Adipocyte (in vitro differentiated cells): ENCODE measurements around the gene MFSD2A.
"Not testable (repeated sequence)": the region's sequence is repeated elsewhere in the genome, so short reads cannot be mapped to it uniquely, and the experiment has no call there.

Experiments used
- DNase-seq: peaks from one replicate; pipeline ENCODE4 v3.0.0-alpha.2; 2015; ENCODE audit warnings: low read depth
- H3K27me3 ChIP-seq: replicated peaks from 2 replicates; pipeline ENCODE4 v1.7.0; 2013; ENCODE audit warnings: mild to moderate bottlenecking, low read length, moderate library complexity; ENCODE audit not compliant: control insufficient read depth, insufficient read depth
- H3K36me3 ChIP-seq: 2 replicates; pipeline ENCODE4 v1.7.0; 2013; ENCODE audit warnings: low read length, mild to moderate bottlenecking, moderate library complexity; ENCODE audit not compliant: control insufficient read depth, insufficient read depth, severe bottlenecking
- H3K4me1 ChIP-seq: 2 replicates; pipeline ENCODE4 v1.7.0; 2013; ENCODE audit warnings: mild to moderate bottlenecking, low read length, moderate library complexity; ENCODE audit not compliant: control insufficient read depth, insufficient read depth
- H3K4me3 ChIP-seq: 2 replicates; pipeline ENCODE4 v1.7.0; 2013; ENCODE audit warnings: mild to moderate bottlenecking, low read length, moderate library complexity
- H3K9ac ChIP-seq: 2 replicates; pipeline ENCODE4 v1.7.0; 2013; ENCODE audit warnings: mild to moderate bottlenecking, low read length, moderate library complexity
- H3K9me3 ChIP-seq: 2 replicates; pipeline ENCODE4 v1.7.0; 2013; ENCODE audit warnings: mild to moderate bottlenecking, low read length, moderate library complexity; ENCODE audit not compliant: control insufficient read depth

The MFSD2A gene

DNA sequence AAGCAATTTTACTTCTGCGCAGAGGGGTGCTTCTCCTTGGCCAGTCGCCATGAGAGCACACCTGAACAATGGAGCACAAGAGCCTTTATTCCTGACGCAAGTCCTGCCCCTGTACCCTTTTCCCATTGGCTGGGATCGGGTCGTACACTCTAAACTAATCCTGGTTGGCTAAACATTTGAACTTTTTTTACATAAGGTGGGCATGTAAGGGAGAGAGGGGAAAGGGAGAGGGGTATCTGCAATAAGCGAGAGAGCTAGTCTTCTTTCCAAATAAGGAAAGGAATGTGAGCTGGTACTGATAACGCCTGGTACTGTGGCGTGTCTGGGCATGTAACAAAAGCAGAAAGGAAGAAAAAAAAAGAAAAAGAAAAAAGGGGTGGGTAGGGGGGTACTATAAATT, 21.8 kb downstream of the MFSD2A start:
- Histone ChIP-seq H3K4me3 (no peak overlapping the region), H3K27me3 (no peaks in the 10 kb centered on the region), H3K9ac (no peak overlapping the region), H3K4me1 (peaks cover 4% of the 10 kb centered on the region), H3K9me3 (no peaks in the 10 kb centered on the region), H3K36me3 (no peaks in the 10 kb centered on the region)
- DNase-seq = no peak

DNA sequence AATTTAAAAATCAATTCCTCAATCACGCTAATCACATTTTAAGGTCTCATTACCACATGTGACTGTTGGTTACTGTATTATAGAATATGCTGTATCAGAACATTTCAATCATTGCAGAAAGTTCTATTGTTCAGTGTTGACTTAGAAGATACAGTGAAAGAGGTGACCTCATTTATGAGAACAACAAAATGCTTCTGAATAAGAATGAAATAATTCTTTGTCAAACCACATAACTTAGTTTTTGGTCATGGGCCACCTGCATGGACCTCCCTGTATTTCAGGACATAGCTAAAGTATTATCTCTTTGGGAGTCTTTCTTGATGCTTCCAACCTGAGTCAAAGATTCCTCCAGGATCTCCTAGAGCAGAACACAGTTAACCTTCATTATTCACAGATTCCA, 22.3 kb downstream of the MFSD2A start:
- no peaks in the 10 kb centered on the region for H3K9me3 ChIP-seq
- peaks cover 4% of the 10 kb centered on the region for H3K4me1 ChIP-seq
- H3K36me3 ChIP-seq = no peaks in the 10 kb centered on the region
- H3K27me3 ChIP-seq = no peaks in the 10 kb centered on the region
- H3K9ac ChIP-seq = no peak overlapping the region
- DNase-seq = no peak
- no peak overlapping the region for H3K4me3 ChIP-seq

DNA sequence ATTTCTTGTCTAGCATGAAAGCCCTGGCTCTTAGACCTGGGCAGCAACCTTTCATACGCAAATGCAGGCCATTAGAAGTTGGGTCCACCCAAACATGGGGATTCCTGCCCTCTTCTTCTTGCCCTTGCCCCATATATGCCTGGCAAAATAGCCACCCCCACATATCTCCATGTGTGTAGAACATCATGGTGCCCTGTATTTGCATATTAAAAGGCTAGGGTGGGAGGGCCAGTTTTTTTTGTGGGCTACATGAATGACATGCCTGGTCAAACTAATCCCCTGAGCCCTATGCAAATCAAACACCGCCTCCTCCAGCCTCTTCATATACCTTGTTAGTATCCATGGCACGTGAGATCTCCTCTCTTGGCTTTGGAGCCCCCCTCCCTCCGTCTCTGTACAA, 24.7 kb downstream of the MFSD2A start:
- H3K4me1 ChIP-seq = peaks cover 4% of the 10 kb centered on the region
- no peak for DNase-seq
- H3K4me3 ChIP-seq = no peak overlapping the region
- H3K9me3 ChIP-seq = no peaks in the 10 kb centered on the region
- H3K9ac ChIP-seq = no peak overlapping the region
- no peaks in the 10 kb centered on the region for H3K36me3 ChIP-seq
- no peaks in the 10 kb centered on the region for H3K27me3 ChIP-seq

DNA sequence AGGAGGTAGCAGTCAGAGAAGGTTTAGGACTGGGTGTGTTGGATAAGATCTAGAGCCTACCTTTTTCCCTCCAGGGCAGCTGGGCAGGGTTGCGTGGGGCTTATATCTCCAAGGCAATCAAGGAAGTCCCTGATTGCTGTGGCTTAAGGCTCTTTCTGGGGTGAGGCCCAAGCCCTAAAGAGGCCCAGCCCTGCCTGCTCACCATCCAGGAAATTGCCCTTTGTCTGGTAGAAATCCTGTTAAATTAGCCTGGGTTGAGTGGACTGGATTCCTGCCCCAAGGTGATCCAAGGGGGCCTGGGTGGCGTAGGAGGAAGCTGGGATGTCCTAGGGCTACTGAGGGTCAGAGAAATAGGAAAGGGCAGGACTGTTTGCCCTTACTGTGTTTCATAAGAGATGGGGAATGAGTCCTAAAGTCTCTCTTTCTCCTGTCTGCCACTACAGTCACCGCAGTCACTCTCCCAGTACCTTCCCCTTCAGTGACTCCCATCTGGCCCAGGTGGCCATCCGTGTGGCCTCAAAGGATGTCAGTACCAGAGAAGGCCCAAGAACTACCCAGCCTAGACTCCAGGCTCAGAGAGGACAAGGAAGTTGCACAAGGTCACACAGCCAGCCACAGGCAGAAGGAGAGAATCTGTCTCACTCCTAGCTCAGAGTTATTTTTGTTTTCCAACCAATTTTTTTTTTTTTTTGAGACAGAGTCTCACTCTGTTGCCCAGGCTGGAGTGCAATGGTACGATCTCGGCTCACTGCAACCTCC, 25.8 kb downstream of the MFSD2A start:
- no peak overlapping the region for H3K9ac ChIP-seq
- no peak overlapping the region for H3K4me3 ChIP-seq
- no peaks in the 10 kb centered on the region for H3K36me3 ChIP-seq
- no peak for DNase-seq
- H3K4me1 ChIP-seq = peaks cover 4% of the 10 kb centered on the region
- no peaks in the 10 kb centered on the region for H3K9me3 ChIP-seq
- H3K27me3 ChIP-seq = no peaks in the 10 kb centered on the region

DNA sequence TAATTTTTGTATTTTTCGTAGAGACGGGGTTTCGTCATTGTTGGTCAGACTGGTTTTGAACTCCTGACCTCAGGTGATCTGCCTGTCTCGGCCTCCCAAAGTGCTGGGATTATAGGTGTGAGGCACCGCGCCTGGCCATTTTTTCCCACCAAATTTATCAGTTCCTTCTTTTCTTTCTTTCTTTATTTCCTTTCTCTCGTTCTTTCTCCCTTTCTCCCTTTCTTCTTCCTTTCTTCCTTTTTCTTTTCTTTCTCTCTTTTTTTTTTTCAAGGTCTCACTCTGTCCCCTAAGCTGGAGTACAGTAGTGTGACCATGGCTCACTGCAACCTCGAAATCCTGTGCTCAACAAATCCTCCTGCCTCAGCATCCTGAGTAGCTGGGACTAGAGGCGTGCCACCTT, 26.4 kb downstream of the MFSD2A start:
- Histone ChIP-seq H3K36me3 (no peaks in the 10 kb centered on the region), H3K27me3 (no peaks in the 10 kb centered on the region)
- DNase-seq = no peak

DNA sequence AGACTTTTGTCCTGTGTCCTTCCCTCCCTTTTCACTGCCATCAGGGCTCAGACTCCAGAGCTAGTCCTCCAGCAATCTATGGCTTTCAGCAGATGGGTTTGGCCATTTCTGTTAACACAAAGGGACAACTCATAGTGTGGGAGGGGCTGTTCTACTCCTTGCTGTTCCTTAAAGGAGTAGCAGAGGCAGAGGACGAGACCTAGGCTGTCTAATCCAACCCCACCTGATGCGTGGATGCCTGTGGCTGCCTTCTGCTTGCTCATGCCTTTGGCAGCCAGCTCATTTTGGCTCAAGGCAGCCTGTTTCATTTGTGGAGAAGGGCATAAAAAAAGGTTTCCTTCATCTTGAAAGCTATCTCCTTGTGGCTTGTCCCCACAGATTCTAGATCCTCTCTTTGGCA, 27.0 kb downstream of the MFSD2A start:
- no peak overlapping the region for H3K4me3 ChIP-seq
- peak; percentile 68 for DNase-seq
- H3K36me3 ChIP-seq = no peaks in the 10 kb centered on the region
- H3K4me1 ChIP-seq = peaks cover 3% of the 10 kb centered on the region
- no peaks in the 10 kb centered on the region for H3K27me3 ChIP-seq
- no peak overlapping the region for H3K9ac ChIP-seq
- H3K9me3 ChIP-seq = no peaks in the 10 kb centered on the region

More for the DNA sequence above, 26.4 kb downstream of the MFSD2A start:
- no peak overlapping the region for H3K4me3 ChIP-seq
- no peaks in the 10 kb centered on the region for H3K9me3 ChIP-seq
- no peak overlapping the region for H3K9ac ChIP-seq
- peaks cover 4% of the 10 kb centered on the region for H3K4me1 ChIP-seq

DNA sequence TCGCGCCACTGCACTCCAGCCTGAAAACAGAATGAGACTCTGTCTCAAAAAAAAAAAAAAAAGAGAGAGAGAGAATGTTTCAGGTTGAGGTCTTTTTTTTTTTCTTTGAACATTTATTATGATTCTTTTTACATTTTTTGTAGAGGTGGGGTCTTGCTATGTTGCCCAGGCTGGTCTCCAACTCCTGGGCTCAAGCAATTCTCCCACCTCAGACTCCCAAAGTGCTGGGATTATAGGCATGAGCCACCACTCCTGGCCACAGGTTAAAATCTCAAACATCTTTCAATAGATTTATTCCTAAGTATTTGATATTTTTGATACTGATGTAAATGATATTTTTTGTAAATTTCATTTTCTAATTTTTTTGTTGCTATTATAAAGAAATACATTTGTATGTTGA, 29.5 kb downstream of the MFSD2A start:
- not testable (repeated sequence) for H3K9me3 ChIP-seq, DNase-seq, H3K4me1 ChIP-seq, H3K4me3 ChIP-seq, H3K9ac ChIP-seq, H3K36me3 ChIP-seq, H3K27me3 ChIP-seq

DNA sequence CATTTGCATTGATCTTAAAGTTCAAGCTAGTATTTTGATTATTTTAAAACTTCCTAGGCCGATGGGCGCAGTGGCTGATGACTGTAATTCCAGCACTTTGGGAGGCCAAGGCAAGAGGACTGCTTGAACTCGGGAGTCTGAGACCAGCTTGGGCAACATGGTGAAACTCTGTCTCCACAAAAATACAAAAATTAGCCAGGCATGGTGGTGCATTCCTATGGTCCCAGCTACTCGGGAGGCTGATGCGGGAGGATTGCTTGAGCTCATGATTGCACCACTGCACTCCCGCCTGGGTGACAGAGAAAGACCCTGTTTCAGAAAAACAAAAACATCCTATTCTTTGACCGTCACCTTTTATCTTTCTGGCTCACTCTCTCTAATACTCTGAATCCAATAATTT, 30.0 kb downstream of the MFSD2A start:
- no peaks in the 10 kb centered on the region for H3K9me3 ChIP-seq

DNA sequence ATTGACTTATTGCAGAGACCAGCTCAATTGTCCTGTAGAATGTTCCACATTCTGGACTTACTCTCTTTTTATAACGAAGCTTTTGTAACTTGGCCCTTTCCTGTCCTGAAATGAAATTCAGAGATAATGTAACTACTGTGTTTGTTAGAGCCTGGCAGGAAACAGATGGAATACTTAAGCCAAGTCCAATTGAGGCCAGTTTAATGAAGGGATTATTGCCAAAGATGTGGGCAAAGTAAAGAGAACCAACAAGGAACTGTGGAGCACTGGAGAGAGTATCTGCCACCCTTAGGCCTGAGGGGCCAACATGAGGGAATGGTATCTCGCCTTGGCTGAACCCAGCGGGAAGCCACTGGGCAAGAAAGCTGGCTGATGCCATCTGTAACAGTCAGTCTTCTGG, 32.9 kb downstream of the MFSD2A start:
- no peaks in the 10 kb centered on the region for H3K4me1 ChIP-seq
- no peaks in the 10 kb centered on the region for H3K27me3 ChIP-seq
- no peak for DNase-seq
- H3K9me3 ChIP-seq = no peaks in the 10 kb centered on the region
- no peak overlapping the region for H3K9ac ChIP-seq
- no peak overlapping the region for H3K4me3 ChIP-seq
- no peaks in the 10 kb centered on the region for H3K36me3 ChIP-seq

More for the DNA sequence above, 30.0 kb downstream of the MFSD2A start:
- Histone ChIP-seq H3K27me3 (no peaks in the 10 kb centered on the region), H3K4me1 (no peaks in the 10 kb centered on the region), H3K9ac (no peak overlapping the region), H3K36me3 (no peaks in the 10 kb centered on the region), H3K4me3 (no peak overlapping the region)
- DNase-seq = no peak

DNA sequence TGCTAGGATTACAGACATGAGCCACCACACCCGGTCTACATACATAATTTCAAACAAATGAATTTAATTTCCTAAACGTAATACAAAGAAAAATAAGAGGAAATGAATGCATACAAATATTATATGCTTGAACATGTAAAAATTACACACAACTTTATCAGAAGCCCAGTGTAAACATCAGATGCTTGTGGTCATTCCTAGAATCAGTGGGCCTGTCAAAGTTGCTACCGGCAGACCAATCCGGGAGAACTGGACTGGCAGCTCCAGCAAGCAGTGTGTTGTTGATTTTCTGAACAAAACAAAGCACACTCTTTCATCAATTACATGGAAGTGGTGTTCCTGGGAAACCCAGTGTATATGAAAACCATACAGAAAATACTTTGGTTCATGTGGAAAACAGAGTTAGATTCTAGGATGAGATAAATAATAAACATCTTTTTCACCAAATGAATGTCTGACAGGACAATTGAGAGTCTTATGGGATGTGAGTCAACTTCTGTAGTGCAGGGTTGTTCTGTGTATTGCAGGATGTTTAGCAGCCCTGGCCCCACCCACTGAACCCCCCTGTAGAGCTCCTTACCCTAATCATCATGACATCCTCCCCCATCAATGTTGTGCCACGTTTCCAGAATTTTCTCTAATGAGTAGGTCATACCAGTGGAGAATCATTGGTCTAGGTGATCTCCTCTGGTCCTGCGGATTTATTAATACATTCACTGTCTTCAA, 33.8 kb downstream of the MFSD2A start:
- Histone ChIP-seq H3K4me3 (no peak overlapping the region), H3K36me3 (no peaks in the 10 kb centered on the region), H3K9ac (no peak overlapping the region), H3K4me1 (no peaks in the 10 kb centered on the region), H3K9me3 (no peaks in the 10 kb centered on the region), H3K27me3 (no peaks in the 10 kb centered on the region)
- no peak for DNase-seq

DNA sequence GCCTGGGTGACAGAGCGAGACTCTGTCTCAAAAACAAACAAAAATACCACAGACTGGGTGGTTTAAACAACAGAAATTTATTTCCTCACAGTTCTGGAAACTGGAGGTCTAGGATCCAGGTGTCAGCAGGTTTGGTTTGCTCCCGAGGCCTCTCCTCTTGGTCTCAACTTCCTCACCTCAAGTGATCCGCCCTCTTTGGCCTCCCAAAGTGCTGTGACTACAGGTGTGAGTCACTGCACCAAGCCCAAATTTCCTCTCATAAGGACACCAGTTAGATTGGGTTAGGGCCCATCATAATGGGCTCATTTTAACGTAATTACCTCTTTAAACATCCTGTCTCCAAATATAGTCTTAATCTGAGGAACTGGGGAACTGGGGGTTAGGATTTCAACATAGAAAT, 35.5 kb downstream of the MFSD2A start:
- Histone ChIP-seq H3K9me3 (no peaks in the 10 kb centered on the region), H3K9ac (no peak overlapping the region), H3K27me3 (no peaks in the 10 kb centered on the region), H3K36me3 (no peaks in the 10 kb centered on the region), H3K4me3 (no peak overlapping the region), H3K4me1 (no peaks in the 10 kb centered on the region)
- no peak for DNase-seq
